IMR-90 (cell line): ENCODE measurements around the gene TCAP. TPM values are rescaled to one million over a fixed set of nuclear protein-coding genes. Genes with fewer than 3 reads are reported as not detected.

ENCODE experiments used
- ATAC-seq: fragments of 200-7000 bp; cut with Tn5 transposase; 2 replicates; pipeline ENCODE4 v1.9.1; 2020; ENCODE audit warnings: low read depth, mild to moderate bottlenecking, moderate library complexity
- BruUV-seq: library from RNA; stranded (reverse); fragments of 400-500 nt; replicated peaks from 2 replicates; lab custom pipeline; 2021; lab: Mats Ljungman, UMichigan
- CTCF ChIA-PET: fragments of 300-600 bp; formaldehyde crosslinking; extraction: SDS; loops from one replicate; lab custom pipeline; 2021; ENCODE audit warnings: antibody characterized with exemption; lab: Yijun Ruan, JAX
- POLR2A ChIA-PET: fragments of 300-600 bp; sonication (Branson Sonifier 250); formaldehyde crosslinking; loops from one replicate; lab custom pipeline; 2022; ENCODE audit warnings: antibody characterized with exemption; ENCODE audit not compliant: unreplicated experiment; lab: Charles Lee
- DNase-seq: peaks from one replicate; pipeline ENCODE4 v3.0.0; 2013
- H2AFZ ChIP-seq: replicated peaks from 2 replicates; pipeline ENCODE3; 2013; ENCODE audit warnings: low read length, mild to moderate bottlenecking; ENCODE audit not compliant: poor library complexity
- H2AK5ac ChIP-seq: 2 replicates; pipeline ENCODE4 v1.6.1; 2013; ENCODE audit warnings: low read depth, low read length, inconsistent platforms
- H2AK9ac ChIP-seq: replicated peaks from 2 replicates; pipeline ENCODE3; 2013; ENCODE audit warnings: mild to moderate bottlenecking, low read depth, low read length, moderate library complexity; ENCODE audit not compliant: poor library complexity
- H2BK120ac ChIP-seq: 2 replicates; pipeline ENCODE4 v1.6.1; 2013; ENCODE audit warnings: low read depth, low read length, inconsistent platforms
- H2BK15ac ChIP-seq: 3 replicates; pipeline ENCODE4 v1.6.1; 2013; ENCODE audit warnings: low read depth, low read length, inconsistent platforms
- H2BK20ac ChIP-seq: 2 replicates; pipeline ENCODE4 v1.6.1; 2013; ENCODE audit warnings: low read depth, mild to moderate bottlenecking, inconsistent platforms, low read length, moderate library complexity
- H2BK5ac ChIP-seq: 2 replicates; pipeline ENCODE4 v1.6.1; 2013; ENCODE audit warnings: mild to moderate bottlenecking, low read depth, low read length, inconsistent platforms; ENCODE audit not compliant: poor library complexity, severe bottlenecking
- H3K14ac ChIP-seq: replicated peaks from 2 replicates; pipeline ENCODE4 v1.6.1; 2013; ENCODE audit warnings: low read depth, low read length, inconsistent platforms
- H3K18ac ChIP-seq: 2 replicates; pipeline ENCODE4 v1.6.1; 2013; ENCODE audit warnings: low read depth, low read length, control low read depth
- H3K23ac ChIP-seq: 2 replicates; pipeline ENCODE4 v1.6.1; 2013; ENCODE audit warnings: low read depth, low read length, inconsistent platforms
- H3K27ac ChIP-seq: 2 replicates; pipeline ENCODE4 v1.5.1; 2013; ENCODE audit warnings: mild to moderate bottlenecking, control low read depth, low read length; ENCODE audit not compliant: insufficient read depth
- H3K27me3 ChIP-seq: 2 replicates; pipeline ENCODE4 v1.6.1; 2013; ENCODE audit warnings: low read length; ENCODE audit not compliant: control insufficient read depth, insufficient read depth
- H3K36me3 ChIP-seq: 2 replicates; pipeline ENCODE4 v1.6.1; 2013; ENCODE audit warnings: low read length, mixed read lengths; ENCODE audit not compliant: control insufficient read depth, insufficient read depth
- H3K4ac ChIP-seq: 2 replicates; pipeline ENCODE4 v1.6.1; 2013; ENCODE audit warnings: low read depth, low read length, inconsistent platforms
- H3K4me1 ChIP-seq: 2 replicates; pipeline ENCODE4 v1.6.1; 2013; ENCODE audit warnings: low read length, mixed read lengths; ENCODE audit not compliant: control insufficient read depth, insufficient read depth
- H3K4me2 ChIP-seq: 2 replicates; pipeline ENCODE4 v1.6.1; 2013; ENCODE audit warnings: low read depth, mild to moderate bottlenecking, control low read depth, low read length, moderate library complexity
- H3K4me3 ChIP-seq: 2 replicates; pipeline ENCODE4 v1.5.1; 2013; ENCODE audit warnings: low read depth, mild to moderate bottlenecking, control low read depth, low read length, moderate library complexity; ENCODE audit not compliant: insufficient read depth
- H3K56ac ChIP-seq: 2 replicates; pipeline ENCODE4 v1.6.1; 2013; ENCODE audit warnings: low read length, inconsistent platforms; ENCODE audit not compliant: insufficient read depth; ENCODE audit errors: extremely low read depth
- H3K79me1 ChIP-seq, 2 experiments: 2 replicates each; pipeline ENCODE4 v1.6.1; 2013; ENCODE audit warnings: low read length in 2 of 2, inconsistent platforms in 1 of 2, low read depth in 1 of 2
- H3K9ac ChIP-seq: 2 replicates; pipeline ENCODE4 v1.6.1; 2013; ENCODE audit warnings: low read depth, low read length, control low read depth
- H3K9me1 ChIP-seq: 2 replicates; pipeline ENCODE4 v1.6.1; 2013; ENCODE audit warnings: low read length, inconsistent platforms; ENCODE audit not compliant: insufficient read depth
- H3K9me3 ChIP-seq: 2 replicates; pipeline ENCODE4 v1.6.1; 2013; ENCODE audit warnings: low read length; ENCODE audit not compliant: control insufficient read depth, insufficient read depth
- H4K20me1 ChIP-seq: 2 replicates; pipeline ENCODE4 v1.6.1; 2013; ENCODE audit warnings: low read length, inconsistent platforms; ENCODE audit not compliant: insufficient read depth
- H4K5ac ChIP-seq: 2 replicates; pipeline ENCODE4 v1.6.1; 2013; ENCODE audit warnings: mild to moderate bottlenecking, low read depth, low read length, control low read depth
- H4K8ac ChIP-seq, 2 experiments: 2 replicates each; pipeline ENCODE4 v1.6.1; 2013; ENCODE audit warnings: low read depth in 2 of 2, low read length in 2 of 2, control low read depth in 1 of 2, inconsistent platforms in 1 of 2
- H4K91ac ChIP-seq: 2 replicates; pipeline ENCODE4 v1.6.1; 2013; ENCODE audit warnings: low read depth, low read length, inconsistent platforms; ENCODE audit not compliant: insufficient read depth
- MXI1 ChIP-seq: IDR thresholded peaks from 2 replicates; pipeline ENCODE4 v1.6.1; 2012; ENCODE audit warnings: low read depth, mild to moderate bottlenecking, low read length, moderate library complexity, borderline replicate concordance
- WGBS, 2 experiments: methylation state at CpG; one replicate each; pipeline versions ENCODE4 v1.1.5 to v1.1.7; 2013; ENCODE audit warnings: missing lambda C conversion rate in 2 of 2; ENCODE audit not compliant: insufficient read length in 1 of 2; ENCODE audit errors: extremely low coverage in 2 of 2; 5-methylcytosine and 5-hydroxymethylcytosine counted together
- dilution Hi-C: fragments of 300-500 bp; cut with HindIII; formaldehyde crosslinking; loops from one replicate; pipeline ENCODE4 v1.14.3; 2018; ENCODE audit warnings: low sequenced_read_pairs; ENCODE audit not compliant: unreplicated experiment
- in situ Hi-C: fragments of 300-500 bp; cut with MboI; formaldehyde crosslinking; loops from 3 replicates; pipeline ENCODE4 v1.14.3; 2019; ENCODE audit warnings: low sequenced_read_pairs, inconsistent platforms, mixed read lengths
- intact Hi-C: fragments of 100-400 bp; cut with micrococcal nuclease; formaldehyde crosslinking; loops from 2 replicates; pipeline ENCODE4 v1.10.0; 2022
- polyA plus RNA-seq, 3 experiments: library from polyadenylated mRNA; depleted of rRNA; stranded (reverse); fragments of >200 nt; gene quantifications; 2 replicates each; pipeline ENCODE4 v1.2.3, GENCODE V29; 2012; ENCODE audit warnings: low replicate concordance in 1 of 3
- total RNA-seq: library from RNA; depleted of rRNA; stranded (reverse); fragments of >200 nt; gene quantifications from 2 replicates; pipeline ENCODE4 v1.2.3, GENCODE V29; 2012

The TCAP gene
- total and polyA plus RNA-seq, 2 of the 4 experiments (the other 2 are of a cell fraction): under 0.01 to 0.21 TPM

DNA sequence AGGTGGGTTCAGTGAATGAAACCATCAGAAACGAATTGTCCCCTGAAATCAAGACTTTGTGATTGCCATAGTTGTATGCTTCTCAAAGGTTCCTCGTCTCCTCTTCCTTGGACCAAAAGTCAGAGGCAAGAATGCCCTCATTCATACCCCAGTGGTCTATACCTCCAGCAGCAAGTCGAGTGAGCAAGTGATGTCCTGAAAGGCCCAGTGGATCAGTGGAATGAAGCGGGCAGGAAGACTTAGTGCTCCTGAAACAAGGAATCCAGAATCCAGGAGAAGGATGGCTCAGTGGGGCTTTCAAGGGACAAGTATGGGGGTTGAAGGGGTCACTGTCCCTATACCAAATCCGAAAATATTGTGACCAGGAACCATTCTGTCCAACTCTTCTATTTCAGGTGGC lies 29.4 kb downstream of the TCAP start:
- no peaks in the 10 kb centered on the region for H3K36me3 ChIP-seq
- H4K20me1 ChIP-seq: no peaks in the 10 kb centered on the region
- intact Hi-C loops: no loop called here
- H3K4me2 ChIP-seq: no peak overlapping the region
- H3K14ac ChIP-seq: no peak overlapping the region
- H2AK9ac ChIP-seq: no peak overlapping the region
- H2BK120ac ChIP-seq: no peak overlapping the region
- no peak overlapping the region for H2AK5ac ChIP-seq
- ATAC-seq (no peak), DNase-seq (no peak)
- no peak overlapping the region for H3K27ac ChIP-seq
- peaks cover 2% of the 10 kb centered on the region; the same call in 1 of the 2 replicates for H3K4me1 ChIP-seq
- no peak overlapping the region for H3K4ac ChIP-seq
- CTCF ChIA-PET: no interaction called here
- H2BK5ac ChIP-seq: no peak overlapping the region
- no peak for TF ChIP-seq MXI1
- WGBS, 2 experiments: no CpG with 5 or more reads among the region's 5 CpGs
- H3K79me1 ChIP-seq: peaks cover 0 to 5% of the 10 kb centered on the region in 2 experiments; a peak in 2 of 4 replicates
- H4K5ac ChIP-seq: no peak overlapping the region
- H2AFZ ChIP-seq: no peak overlapping the region
- H3K4me3 ChIP-seq: no peak overlapping the region
- no peaks in the 10 kb centered on the region for H3K9me3 ChIP-seq
- no peak overlapping the region for H2BK15ac ChIP-seq
- no peak overlapping the region for H3K9ac ChIP-seq
- POLR2A ChIA-PET: no interaction called here
- no peak overlapping the region for H3K56ac ChIP-seq
- no peaks in the 10 kb centered on the region for H3K27me3 ChIP-seq
- H3K9me1 ChIP-seq: 0 out of 2 replicates have a peak, but pooled peaks cover 6% of the 10 kb centered on the region
- no TSS peak for BruUV-seq
- H4K91ac ChIP-seq: no peak overlapping the region
- no peak overlapping the region for H3K18ac ChIP-seq
- H2BK20ac ChIP-seq: no peak overlapping the region
- in situ Hi-C loops: no loop called here
- H4K8ac ChIP-seq: no peak overlapping the region
- H3K23ac ChIP-seq: no peak overlapping the region
- dilution Hi-C loops: no loop called here
